PC-9 (cell line): ENCODE measurements around the gene BHMT2. TPM values are rescaled to one million over a fixed set of nuclear protein-coding genes. Genes with fewer than 3 reads are reported as not detected.

Experiments used
- BruUV-seq: library from RNA; stranded (reverse); fragments of 400-500 nt; replicated peaks from 2 replicates; lab custom pipeline; 2021; lab: Mats Ljungman, UMichigan
- CTCF ChIA-PET: fragments of 300-600 bp; sonication (Branson Sonifier 250); formaldehyde crosslinking; loops from one replicate; lab custom pipeline; 2022; ENCODE audit warnings: antibody characterized with exemption; lab: Charles Lee
- POLR2A ChIA-PET: fragments of 300-600 bp; sonication (Branson Sonifier 250); formaldehyde crosslinking; loops from one replicate; lab custom pipeline; 2022; ENCODE audit warnings: antibody characterized with exemption; ENCODE audit not compliant: unreplicated experiment; lab: Charles Lee
- DNase-seq, 2 experiments: peaks; one replicate each; pipeline versions ENCODE4 v3.0.0 to v3.0.0-alpha.2; 2015 to 2022; ENCODE audit warnings: mixed read lengths in 1 of 2
- H2AFZ ChIP-seq: fragments of 200-600 bp; sonication (generic); 2 replicates; pipeline ENCODE4 v1.8.1; 2017; ENCODE audit warnings: antibody characterized with exemption
- H3F3A ChIP-seq: fragments of 200-600 bp; sonication (generic); 2 replicates; pipeline ENCODE4 v1.8.1; 2017; ENCODE audit warnings: antibody characterized with exemption, mild to moderate bottlenecking, low read depth; ENCODE audit not compliant: insufficient read depth
- H3K27ac ChIP-seq: fragments of 200-600 bp; sonication (generic); 2 replicates; pipeline ENCODE4 v1.6.1; 2016; ENCODE audit warnings: mixed run types
- H3K27me3 ChIP-seq: fragments of 200-600 bp; sonication (generic); 2 replicates; pipeline ENCODE4 v1.6.1; 2016; ENCODE audit warnings: low read depth, mixed run types; ENCODE audit not compliant: insufficient read depth
- H3K36me3 ChIP-seq: fragments of 200-600 bp; sonication (generic); 2 replicates; pipeline ENCODE4 v1.6.1; 2016; ENCODE audit warnings: low read depth, mixed run types
- H3K4me1 ChIP-seq: fragments of 200-600 bp; sonication (generic); replicated peaks from 2 replicates; pipeline ENCODE4 v1.6.1; 2016; ENCODE audit warnings: mixed run types; ENCODE audit not compliant: insufficient read depth
- H3K4me2 ChIP-seq: fragments of 200-600 bp; sonication (generic); 2 replicates; pipeline ENCODE4 v1.6.1; 2017; ENCODE audit warnings: mixed run types
- H3K4me3 ChIP-seq: fragments of 200-600 bp; sonication (generic); 2 replicates; pipeline ENCODE4 v1.6.1; 2016; ENCODE audit warnings: mixed run types
- H3K79me2 ChIP-seq: fragments of 200-600 bp; sonication (generic); 2 replicates; pipeline ENCODE4 v1.6.1; 2017; ENCODE audit warnings: low read depth, mixed run types
- H3K9me2 ChIP-seq: fragments of 200-600 bp; sonication (generic); 2 replicates; pipeline ENCODE4 v1.8.1; 2017; ENCODE audit warnings: mild to moderate bottlenecking; ENCODE audit not compliant: insufficient read depth
- H3K9me3 ChIP-seq: fragments of 200-600 bp; sonication (generic); 2 replicates; pipeline ENCODE4 v1.8.1; 2016; ENCODE audit warnings: low read depth; ENCODE audit not compliant: insufficient read depth
- H4K20me1 ChIP-seq: fragments of 200-600 bp; sonication (generic); 2 replicates; pipeline ENCODE4 v1.8.1; 2017; ENCODE audit not compliant: insufficient read depth
- EZH2 ChIP-seq: fragments of 200-600 bp; sonication (generic); IDR thresholded peaks from 2 replicates; pipeline ENCODE4 v1.8.0; 2017; ENCODE audit warnings: antibody characterized with exemption, low read depth
- intact Hi-C: fragments of 100-400 bp; cut with micrococcal nuclease; formaldehyde crosslinking; loops from one replicate; pipeline ENCODE4 v1.10.0; 2022; ENCODE audit not compliant: unreplicated experiment
- total RNA-seq: library from RNA; stranded (reverse); gene quantifications from 2 replicates; pipeline ENCODE4 v1.2.3, GENCODE V29; 2021
- TF ChIP-seq, protein P1 (sequence below): fragments of 200-600 bp; sonication (generic); conservative IDR thresholded peaks from 2 replicates; pipeline ENCODE4 v1.6.1; 2017; ENCODE audit warnings: mixed run types, antibody characterized with exemption, mild to moderate bottlenecking, moderate library complexity

Gene BHMT2
- total RNA-seq, 1 experiment from 2014 or later = not detected

DNA sequence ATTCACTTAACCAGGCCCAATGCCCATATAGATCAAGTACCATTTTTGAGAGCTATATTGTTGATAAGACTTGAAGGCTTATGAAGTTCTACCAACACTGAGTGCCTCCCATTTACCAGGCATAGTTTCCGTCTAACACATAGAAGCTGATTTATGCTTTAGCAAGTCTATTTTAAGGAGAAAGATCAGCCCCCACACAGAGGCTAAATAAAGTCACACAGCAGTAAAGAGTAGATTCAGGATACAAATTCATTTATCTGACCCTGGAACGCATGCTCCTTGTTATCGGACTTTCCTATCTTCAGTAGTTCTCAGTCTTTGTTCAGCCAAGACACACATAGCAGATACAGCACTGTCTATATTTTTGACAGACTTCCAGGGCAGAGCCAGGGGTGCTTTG, 34.3 kb upstream of the BHMT2 start:
- CTCF ChIA-PET = no interaction called here
- no TSS peak for BruUV-seq

DNA sequence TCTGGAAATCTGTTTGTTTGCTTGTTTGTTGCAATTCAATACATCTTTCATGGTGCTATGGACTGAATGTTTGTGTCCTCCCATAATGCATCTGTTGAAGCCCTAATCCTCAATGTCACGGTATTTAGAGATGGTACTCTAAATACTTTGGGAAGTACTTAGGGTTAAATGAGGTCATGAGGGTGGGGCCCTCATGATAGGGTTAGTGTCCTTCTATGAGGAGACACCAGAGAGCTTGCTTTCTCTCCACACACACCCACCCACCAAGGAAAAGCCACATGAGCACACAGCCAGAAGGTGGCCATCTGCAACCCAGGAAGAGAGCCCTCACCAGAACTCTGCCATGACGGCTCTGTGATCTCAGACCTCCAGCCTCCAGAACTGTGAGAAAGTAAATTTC, 32.8 kb upstream of the BHMT2 start:
- intact Hi-C loops = no loop called here
- Histone ChIP-seq H3K36me3 (no peaks in the 10 kb centered on the region), H3K27ac (no peak overlapping the region), H3K4me1 (no peaks in the 10 kb centered on the region), H3K9me2 (peaks cover 4% of the 10 kb centered on the region; the same call in 1 of the 2 replicates), H4K20me1 (no peaks in the 10 kb centered on the region), H2AFZ (no peak overlapping the region), H3K4me2 (no peak overlapping the region), H3K9me3 (no peaks in the 10 kb centered on the region), H3K4me3 (no peak overlapping the region), H3K79me2 (no peaks in the 10 kb centered on the region), H3K27me3 (no peaks in the 10 kb centered on the region), H3F3A (no peaks in the 10 kb centered on the region)
- DNase-seq = no peak
- CTCF ChIA-PET = no interaction called here
- TF ChIP-seq EZH2 = no peak
- BruUV-seq = no TSS peak
- POLR2A ChIA-PET = no interaction called here

More for the DNA sequence above, 34.3 kb upstream of the BHMT2 start:
- no peaks in the 10 kb centered on the region for H3F3A ChIP-seq
- H3K79me2 ChIP-seq = no peaks in the 10 kb centered on the region
- POLR2A ChIA-PET = no interaction called here
- H3K4me3 ChIP-seq = no peak overlapping the region
- H3K27me3 ChIP-seq = no peaks in the 10 kb centered on the region
- no peaks in the 10 kb centered on the region for H3K36me3 ChIP-seq
- peaks cover 4% of the 10 kb centered on the region; the same call in 1 of the 2 replicates for H3K9me2 ChIP-seq
- no peak overlapping the region for H3K27ac ChIP-seq
- DNase-seq = no peak
- no peaks in the 10 kb centered on the region for H3K4me1 ChIP-seq
- no peak overlapping the region for H2AFZ ChIP-seq
- TF ChIP-seq, protein P1, sequence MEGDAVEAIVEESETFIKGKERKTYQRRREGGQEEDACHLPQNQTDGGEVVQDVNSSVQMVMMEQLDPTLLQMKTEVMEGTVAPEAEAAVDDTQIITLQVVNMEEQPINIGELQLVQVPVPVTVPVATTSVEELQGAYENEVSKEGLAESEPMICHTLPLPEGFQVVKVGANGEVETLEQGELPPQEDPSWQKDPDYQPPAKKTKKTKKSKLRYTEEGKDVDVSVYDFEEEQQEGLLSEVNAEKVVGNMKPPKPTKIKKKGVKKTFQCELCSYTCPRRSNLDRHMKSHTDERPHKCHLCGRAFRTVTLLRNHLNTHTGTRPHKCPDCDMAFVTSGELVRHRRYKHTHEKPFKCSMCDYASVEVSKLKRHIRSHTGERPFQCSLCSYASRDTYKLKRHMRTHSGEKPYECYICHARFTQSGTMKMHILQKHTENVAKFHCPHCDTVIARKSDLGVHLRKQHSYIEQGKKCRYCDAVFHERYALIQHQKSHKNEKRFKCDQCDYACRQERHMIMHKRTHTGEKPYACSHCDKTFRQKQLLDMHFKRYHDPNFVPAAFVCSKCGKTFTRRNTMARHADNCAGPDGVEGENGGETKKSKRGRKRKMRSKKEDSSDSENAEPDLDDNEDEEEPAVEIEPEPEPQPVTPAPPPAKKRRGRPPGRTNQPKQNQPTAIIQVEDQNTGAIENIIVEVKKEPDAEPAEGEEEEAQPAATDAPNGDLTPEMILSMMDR = no peak
- no peak for TF ChIP-seq EZH2
- intact Hi-C loops = no loop called here
- H3K4me2 ChIP-seq = no peak overlapping the region
- no peaks in the 10 kb centered on the region for H4K20me1 ChIP-seq
- H3K9me3 ChIP-seq = no peaks in the 10 kb centered on the region

DNA sequence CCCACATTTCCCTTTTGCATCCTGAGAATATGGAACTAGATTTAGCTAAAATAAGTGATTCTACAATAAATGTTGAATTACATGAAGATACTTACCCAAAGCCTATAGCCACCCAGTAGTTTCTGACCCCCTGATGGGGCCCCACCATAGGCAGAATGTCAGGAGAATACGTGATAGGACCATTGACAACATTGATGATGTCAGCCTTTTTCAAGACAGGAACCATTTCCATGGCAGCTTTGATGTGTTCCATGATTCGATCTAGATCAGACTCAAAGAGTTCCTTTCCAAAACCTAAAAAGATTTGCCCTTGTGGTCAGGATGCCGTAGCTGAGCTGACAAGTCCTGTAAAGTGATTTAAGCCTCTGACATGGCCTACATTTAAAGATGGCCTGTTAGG, 27.4 kb upstream of the BHMT2 start:
- no peak for TF ChIP-seq EZH2
- TF ChIP-seq, protein P1 = no peak
- Histone ChIP-seq H3K4me3 (no peak overlapping the region), H3F3A (no peaks in the 10 kb centered on the region), H3K79me2 (no peaks in the 10 kb centered on the region), H3K9me3 (no peaks in the 10 kb centered on the region), H3K36me3 (no peaks in the 10 kb centered on the region), H3K4me2 (no peak overlapping the region), H3K4me1 (no peaks in the 10 kb centered on the region), H3K9me2 (peaks cover 4% of the 10 kb centered on the region; the same call in 1 of the 2 replicates), H3K27ac (no peak overlapping the region), H4K20me1 (no peaks in the 10 kb centered on the region), H2AFZ (no peak overlapping the region), H3K27me3 (no peaks in the 10 kb centered on the region)
- intact Hi-C loops = no loop called here
- ChIA-PET POLR2A (no interaction called here), CTCF (no interaction called here)
- BruUV-seq = no TSS peak
- no peak for DNase-seq

DNA sequence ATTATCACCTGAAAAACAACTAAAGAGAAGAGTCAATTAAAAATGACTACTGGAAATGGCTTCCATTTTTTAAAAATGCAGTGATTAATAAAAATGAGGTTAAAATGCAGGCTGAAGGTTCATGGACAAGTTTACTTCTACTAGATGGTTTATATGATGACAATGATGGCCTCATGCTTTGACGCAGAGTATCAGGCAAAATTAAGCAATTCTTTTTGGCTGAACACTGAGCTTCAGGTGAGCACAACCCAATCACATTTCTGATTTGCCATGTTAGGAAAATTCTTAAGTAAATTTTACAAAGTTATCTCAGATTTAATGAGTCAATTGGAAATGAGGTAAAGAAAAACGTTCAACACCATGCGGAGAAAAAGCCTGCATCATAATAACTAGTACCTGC, 22.4 kb upstream of the BHMT2 start:
- POLR2A ChIA-PET = no interaction called here
- BruUV-seq = no TSS peak
- intact Hi-C loops = no loop called here

More for the DNA sequence above, 22.4 kb upstream of the BHMT2 start:
- no peaks in the 10 kb centered on the region for H3K79me2 ChIP-seq
- no peaks in the 10 kb centered on the region for H3K4me1 ChIP-seq
- no peak for TF ChIP-seq EZH2
- TF ChIP-seq, protein P1 = no peak
- H3F3A ChIP-seq = no peaks in the 10 kb centered on the region
- no peak for DNase-seq
- H2AFZ ChIP-seq = no peak overlapping the region
- no peaks in the 10 kb centered on the region for H4K20me1 ChIP-seq
- peaks cover 4% of the 10 kb centered on the region; the same call in 1 of the 2 replicates for H3K9me3 ChIP-seq
- no peaks in the 10 kb centered on the region for H3K27me3 ChIP-seq
- CTCF ChIA-PET = no interaction called here
- H3K4me2 ChIP-seq = no peak overlapping the region
- H3K9me2 ChIP-seq = no peaks in the 10 kb centered on the region
- H3K27ac ChIP-seq = no peak overlapping the region
- H3K36me3 ChIP-seq = no peaks in the 10 kb centered on the region
- no peak overlapping the region for H3K4me3 ChIP-seq
